SK-N-SH treated with all-trans-retinoic acid at 6 μM for 48 hours (cell line): ENCODE results near the gene PRSS37.

Experiments used
- ATAC-seq: fragments of 200-7000 bp; cut with Tn5 transposase; 3 replicates; pipeline ENCODE4 v1.9.1; 2020; ENCODE audit warnings: mild to moderate bottlenecking, moderate library complexity
- ARNTL ChIP-seq: fragments of 450-650 bp; formaldehyde crosslinking; IDR thresholded peaks from 2 replicates; pipeline ENCODE4 v1.5.0; 2020; ENCODE audit warnings: low read depth, mild to moderate bottlenecking, moderate library complexity, borderline replicate concordance
- BACH2 ChIP-seq: fragments of 250-450 bp; sonication (Bioruptor Pico); IDR thresholded peaks from 2 replicates; pipeline ENCODE4 v1.9.0; 2021; ENCODE audit warnings: mild to moderate bottlenecking, borderline replicate concordance
- CSDC2 ChIP-seq: fragments of 250-450 bp; sonication (Bioruptor Pico); IDR thresholded peaks from 2 replicates; pipeline ENCODE4 v1.5.0; 2020; ENCODE audit warnings: mild to moderate bottlenecking, moderate library complexity
- CSRNP3 ChIP-seq: fragments of 250-450 bp; sonication (Bioruptor Pico); IDR thresholded peaks from 2 replicates; pipeline ENCODE4 v1.5.1; 2021; ENCODE audit warnings: mild to moderate bottlenecking, moderate library complexity
- GLIS3 ChIP-seq: fragments of 250-450 bp; sonication (Bioruptor Pico); IDR thresholded peaks from 2 replicates; pipeline ENCODE4 v1.5.0; 2020; ENCODE audit warnings: mild to moderate bottlenecking, moderate library complexity
- ISL1 ChIP-seq: fragments of 250-450 bp; sonication (Bioruptor Pico); IDR thresholded peaks from 2 replicates; pipeline ENCODE4 v2.1.2; 2022; ENCODE audit warnings: mild to moderate bottlenecking, moderate library complexity
- OSR1 ChIP-seq: fragments of 250-450 bp; sonication (Bioruptor Pico); IDR thresholded peaks from 2 replicates; pipeline ENCODE4 v1.8.0; 2022; ENCODE audit warnings: moderate library complexity, mild to moderate bottlenecking, inconsistent platforms
- PPARA ChIP-seq: fragments of 250-450 bp; sonication (Bioruptor Pico); IDR thresholded peaks from 2 replicates; pipeline ENCODE4 v1.5.0; 2020; ENCODE audit warnings: mild to moderate bottlenecking, borderline replicate concordance
- RARB ChIP-seq: fragments of 250-450 bp; sonication (Bioruptor Pico); IDR thresholded peaks from 2 replicates; pipeline ENCODE4 v1.8.0; 2021; ENCODE audit warnings: mild to moderate bottlenecking, moderate library complexity
- TCF4 ChIP-seq: fragments of 250-450 bp; sonication (Bioruptor Pico); IDR thresholded peaks from 2 replicates; pipeline ENCODE4 v1.8.0; 2021; ENCODE audit warnings: mild to moderate bottlenecking, moderate library complexity, borderline replicate concordance
- TOX ChIP-seq: fragments of 250-450 bp; sonication (Bioruptor Pico); IDR thresholded peaks from 2 replicates; pipeline ENCODE4 v1.8.0; 2021; ENCODE audit warnings: mild to moderate bottlenecking, moderate library complexity, borderline replicate concordance
- ZC3H10 ChIP-seq: fragments of 250-450 bp; sonication (Bioruptor Pico); IDR thresholded peaks from 2 replicates; pipeline ENCODE4 v1.5.1; 2021; ENCODE audit warnings: mild to moderate bottlenecking, moderate library complexity
- ZFP3 ChIP-seq: fragments of 250-450 bp; sonication (Bioruptor Pico); IDR thresholded peaks from 2 replicates; pipeline ENCODE4 v1.5.0; 2020; ENCODE audit warnings: mild to moderate bottlenecking, moderate library complexity
- ZFP30 ChIP-seq: fragments of 450-650 bp; formaldehyde crosslinking; IDR thresholded peaks from 2 replicates; pipeline ENCODE4 v1.5.0; 2022; ENCODE audit warnings: mild to moderate bottlenecking, moderate library complexity
- ZNF565 ChIP-seq: fragments of 450-650 bp; formaldehyde crosslinking; conservative IDR thresholded peaks from 2 replicates; pipeline ENCODE4 v1.5.0; 2020; ENCODE audit warnings: low read depth, mild to moderate bottlenecking, moderate library complexity
- TF ChIP-seq, protein P1 (sequence below): fragments of 250-450 bp; sonication (Bioruptor Pico); IDR thresholded peaks from 2 replicates; pipeline ENCODE4 v1.5.1; 2020; ENCODE audit warnings: low read depth, mild to moderate bottlenecking, moderate library complexity
- TF ChIP-seq, protein P2 (sequence below): fragments of 250-450 bp; sonication (Bioruptor Pico); IDR thresholded peaks from 2 replicates; pipeline ENCODE4 v1.5.0; 2020; ENCODE audit warnings: mild to moderate bottlenecking, moderate library complexity
- TF ChIP-seq, protein P3 (sequence below): fragments of 250-450 bp; sonication (Bioruptor Pico); IDR thresholded peaks from 2 replicates; pipeline ENCODE4 v1.8.0; 2020; ENCODE audit warnings: mild to moderate bottlenecking, moderate library complexity, borderline replicate concordance

PRSS37 gene

GRCh38 chr7:141842904-141843303, 1.6 kb upstream of the PRSS37 start (continued):
- no peak for TF ChIP-seq CSRNP3
- no peak for TF ChIP-seq PPARA
- TF ChIP-seq OSR1 (CRISPR knock-in tag): no peak
- TF ChIP-seq ZNF565 (CRISPR knock-in tag): no peak
- no peak for TF ChIP-seq BACH2

- TF ChIP-seq, protein P1, sequence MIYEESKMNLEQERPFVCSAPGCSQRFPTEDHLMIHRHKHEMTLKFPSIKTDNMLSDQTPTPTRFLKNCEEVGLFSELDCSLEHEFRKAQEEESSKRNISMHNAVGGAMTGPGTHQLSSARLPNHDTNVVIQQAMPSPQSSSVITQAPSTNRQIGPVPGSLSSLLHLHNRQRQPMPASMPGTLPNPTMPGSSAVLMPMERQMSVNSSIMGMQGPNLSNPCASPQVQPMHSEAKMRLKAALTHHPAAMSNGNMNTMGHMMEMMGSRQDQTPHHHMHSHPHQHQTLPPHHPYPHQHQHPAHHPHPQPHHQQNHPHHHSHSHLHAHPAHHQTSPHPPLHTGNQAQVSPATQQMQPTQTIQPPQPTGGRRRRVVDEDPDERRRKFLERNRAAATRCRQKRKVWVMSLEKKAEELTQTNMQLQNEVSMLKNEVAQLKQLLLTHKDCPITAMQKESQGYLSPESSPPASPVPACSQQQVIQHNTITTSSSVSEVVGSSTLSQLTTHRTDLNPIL (CRISPR knock-in tag): no peak
- TF ChIP-seq, protein P2, sequence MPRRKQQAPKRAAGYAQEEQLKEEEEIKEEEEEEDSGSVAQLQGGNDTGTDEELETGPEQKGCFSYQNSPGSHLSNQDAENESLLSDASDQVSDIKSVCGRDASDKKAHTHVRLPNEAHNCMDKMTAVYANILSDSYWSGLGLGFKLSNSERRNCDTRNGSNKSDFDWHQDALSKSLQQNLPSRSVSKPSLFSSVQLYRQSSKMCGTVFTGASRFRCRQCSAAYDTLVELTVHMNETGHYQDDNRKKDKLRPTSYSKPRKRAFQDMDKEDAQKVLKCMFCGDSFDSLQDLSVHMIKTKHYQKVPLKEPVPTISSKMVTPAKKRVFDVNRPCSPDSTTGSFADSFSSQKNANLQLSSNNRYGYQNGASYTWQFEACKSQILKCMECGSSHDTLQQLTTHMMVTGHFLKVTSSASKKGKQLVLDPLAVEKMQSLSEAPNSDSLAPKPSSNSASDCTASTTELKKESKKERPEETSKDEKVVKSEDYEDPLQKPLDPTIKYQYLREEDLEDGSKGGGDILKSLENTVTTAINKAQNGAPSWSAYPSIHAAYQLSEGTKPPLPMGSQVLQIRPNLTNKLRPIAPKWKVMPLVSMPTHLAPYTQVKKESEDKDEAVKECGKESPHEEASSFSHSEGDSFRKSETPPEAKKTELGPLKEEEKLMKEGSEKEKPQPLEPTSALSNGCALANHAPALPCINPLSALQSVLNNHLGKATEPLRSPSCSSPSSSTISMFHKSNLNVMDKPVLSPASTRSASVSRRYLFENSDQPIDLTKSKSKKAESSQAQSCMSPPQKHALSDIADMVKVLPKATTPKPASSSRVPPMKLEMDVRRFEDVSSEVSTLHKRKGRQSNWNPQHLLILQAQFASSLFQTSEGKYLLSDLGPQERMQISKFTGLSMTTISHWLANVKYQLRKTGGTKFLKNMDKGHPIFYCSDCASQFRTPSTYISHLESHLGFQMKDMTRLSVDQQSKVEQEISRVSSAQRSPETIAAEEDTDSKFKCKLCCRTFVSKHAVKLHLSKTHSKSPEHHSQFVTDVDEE (CRISPR knock-in tag): no peak
- no peak for TF ChIP-seq ARNTL (CRISPR knock-in tag)
- ATAC-seq: no peak
These were observed 577 bp downstream of the PRSS37 start for GRCh38 chr7:141840708-141841107.

DNA sequence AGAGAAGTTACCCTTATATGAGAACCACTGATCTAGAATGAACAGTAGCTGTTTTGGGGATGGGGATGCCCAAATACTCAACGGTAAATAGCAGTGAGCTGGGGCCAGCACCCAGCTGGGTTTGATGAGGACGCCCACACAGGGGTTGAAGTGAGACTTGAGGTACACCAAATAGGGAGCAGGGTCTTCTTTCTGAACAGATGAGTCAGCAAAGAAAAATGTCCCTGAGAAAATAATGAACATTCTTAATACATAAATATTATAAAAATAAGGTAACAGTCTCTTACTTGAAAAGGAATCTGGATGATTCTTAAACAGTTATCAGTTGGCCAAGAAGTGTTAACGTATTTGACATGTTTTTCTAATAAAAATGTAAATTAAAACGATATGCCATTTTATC, 2.0 kb downstream of the PRSS37 start:
- ATAC-seq: no peak
- TF ChIP-seq CSRNP3 (no peak), ZNF565 (CRISPR knock-in tag) (no peak), TCF4 (no peak), ZFP30 (no peak), ZC3H10 (CRISPR knock-in tag) (no peak), ZFP3 (CRISPR knock-in tag) (no peak), TOX (CRISPR knock-in tag) (no peak), PPARA (no peak), CSDC2 (CRISPR knock-in tag) (no peak), GLIS3 (CRISPR knock-in tag) (no peak), ARNTL (CRISPR knock-in tag) (no peak), BACH2 (no peak), ISL1 (CRISPR knock-in tag) (no peak), RARB (no peak)
- TF ChIP-seq, protein P3, sequence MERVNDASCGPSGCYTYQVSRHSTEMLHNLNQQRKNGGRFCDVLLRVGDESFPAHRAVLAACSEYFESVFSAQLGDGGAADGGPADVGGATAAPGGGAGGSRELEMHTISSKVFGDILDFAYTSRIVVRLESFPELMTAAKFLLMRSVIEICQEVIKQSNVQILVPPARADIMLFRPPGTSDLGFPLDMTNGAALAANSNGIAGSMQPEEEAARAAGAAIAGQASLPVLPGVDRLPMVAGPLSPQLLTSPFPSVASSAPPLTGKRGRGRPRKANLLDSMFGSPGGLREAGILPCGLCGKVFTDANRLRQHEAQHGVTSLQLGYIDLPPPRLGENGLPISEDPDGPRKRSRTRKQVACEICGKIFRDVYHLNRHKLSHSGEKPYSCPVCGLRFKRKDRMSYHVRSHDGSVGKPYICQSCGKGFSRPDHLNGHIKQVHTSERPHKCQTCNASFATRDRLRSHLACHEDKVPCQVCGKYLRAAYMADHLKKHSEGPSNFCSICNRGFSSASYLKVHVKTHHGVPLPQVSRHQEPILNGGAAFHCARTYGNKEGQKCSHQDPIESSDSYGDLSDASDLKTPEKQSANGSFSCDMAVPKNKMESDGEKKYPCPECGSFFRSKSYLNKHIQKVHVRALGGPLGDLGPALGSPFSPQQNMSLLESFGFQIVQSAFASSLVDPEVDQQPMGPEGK (CRISPR knock-in tag): no peak
- TF ChIP-seq, protein P1 (CRISPR knock-in tag): no peak
- TF ChIP-seq, protein P2 (CRISPR knock-in tag): no peak
